Erythroblast (primary cell): ENCODE measurements around the gene PRKG1.

ENCODE experiments used
- GATA1 ChIP-seq: IDR thresholded peaks from 2 replicates; pipeline ENCODE4 v1.6.1; 2011; ENCODE audit warnings: low read depth, mild to moderate bottlenecking, control low read depth, low read length, moderate library complexity
- POLR2A ChIP-seq: IDR thresholded peaks from 2 replicates; pipeline ENCODE4 v1.6.1; 2011; ENCODE audit warnings: mild to moderate bottlenecking, low read length

GRCh38 chr10:51765284-51765971, 691.1 kb downstream of the PRKG1 start:
- TF ChIP-seq POLR2A: no peak
- TF ChIP-seq GATA1: no peak
